H9 (cell line): Measurements from ENCODE around the gene RHOB. TPM values are rescaled to one million over a fixed set of nuclear protein-coding genes. Genes with fewer than 3 reads are reported as not detected.

Source experiments
- DNase-seq: peaks from one replicate; pipeline ENCODE4 v3.0.0-alpha.2; 2017
- H2AFZ ChIP-seq: one replicate; pipeline ENCODE4 v1.6.1; 2013; ENCODE audit warnings: mild to moderate bottlenecking, low read length, control low read depth, moderate library complexity
- H2AK5ac ChIP-seq: 2 replicates; pipeline ENCODE4 v1.6.1; 2013; ENCODE audit warnings: low read length, control low read depth, mixed read lengths; ENCODE audit not compliant: insufficient read length
- H2BK120ac ChIP-seq: one replicate; pipeline ENCODE4 v1.6.1; 2013; ENCODE audit warnings: low read depth, mild to moderate bottlenecking, low read length, control low read depth, inconsistent platforms; ENCODE audit not compliant: poor library complexity, severe bottlenecking
- H2BK12ac ChIP-seq: 2 replicates; pipeline ENCODE4 v1.6.1; 2013; ENCODE audit warnings: low read length, control low read depth, mixed read lengths, low read depth; ENCODE audit not compliant: insufficient read length
- H2BK15ac ChIP-seq: 2 replicates; pipeline ENCODE4 v1.6.1; 2013; ENCODE audit warnings: low read depth, low read length, control low read depth
- H2BK20ac ChIP-seq: one replicate; pipeline ENCODE4 v1.6.1; 2013; ENCODE audit warnings: low read depth, mild to moderate bottlenecking, low read length, control low read depth, inconsistent platforms; ENCODE audit not compliant: poor library complexity, severe bottlenecking
- H2BK5ac ChIP-seq: 2 replicates; pipeline ENCODE4 v1.6.1; 2013; ENCODE audit warnings: low read length, control low read depth, mixed read lengths; ENCODE audit not compliant: insufficient read length
- H3K14ac ChIP-seq: 2 replicates; pipeline ENCODE4 v1.6.1; 2013; ENCODE audit warnings: low read length, control low read depth; ENCODE audit not compliant: insufficient read depth
- H3K18ac ChIP-seq: 2 replicates; pipeline ENCODE4 v1.6.1; 2013; ENCODE audit warnings: low read depth, mild to moderate bottlenecking, mixed read lengths, low read length, control low read depth; ENCODE audit not compliant: insufficient read length
- H3K23ac ChIP-seq: 2 replicates; pipeline ENCODE4 v1.6.1; 2013; ENCODE audit warnings: low read length, control low read depth, mixed read lengths, low read depth; ENCODE audit not compliant: insufficient read length
- H3K23me2 ChIP-seq: 2 replicates; pipeline ENCODE4 v1.6.1; 2013; ENCODE audit warnings: low read depth, mild to moderate bottlenecking, mixed read lengths, low read length, control low read depth; ENCODE audit not compliant: insufficient read length, poor library complexity, severe bottlenecking
- H3K27ac ChIP-seq: 2 replicates; pipeline ENCODE4 v1.5.1; 2013; ENCODE audit warnings: low read length, control low read depth, mixed read lengths, low read depth; ENCODE audit not compliant: insufficient read length
- H3K27me3 ChIP-seq: 2 replicates; pipeline ENCODE4 v1.6.1; 2013; ENCODE audit warnings: low read length, control low read depth, inconsistent platforms; ENCODE audit not compliant: insufficient read depth
- H3K4ac ChIP-seq: 2 replicates; pipeline ENCODE4 v1.6.1; 2013; ENCODE audit warnings: low read depth, mild to moderate bottlenecking, control low read depth, inconsistent platforms, low read length, moderate library complexity
- H3K4me1 ChIP-seq: 2 replicates; pipeline ENCODE4 v1.6.1; 2013; ENCODE audit warnings: low read length, control low read depth, inconsistent platforms; ENCODE audit not compliant: insufficient read depth
- H3K4me2 ChIP-seq: 2 replicates; pipeline ENCODE4 v1.6.1; 2013; ENCODE audit warnings: low read length, control low read depth, mixed read lengths; ENCODE audit not compliant: insufficient read length, insufficient read depth
- H3K56ac ChIP-seq: 2 replicates; pipeline ENCODE4 v1.6.1; 2013; ENCODE audit warnings: low read depth, mild to moderate bottlenecking, mixed read lengths, low read length, control low read depth; ENCODE audit not compliant: insufficient read length
- H3K79me1 ChIP-seq: 2 replicates; pipeline ENCODE4 v1.6.1; 2013; ENCODE audit warnings: low read depth, mild to moderate bottlenecking, moderate library complexity, low read length, control low read depth, inconsistent platforms; ENCODE audit not compliant: insufficient read depth, poor library complexity, severe bottlenecking
- H3K79me2 ChIP-seq: 2 replicates; pipeline ENCODE4 v1.6.1; 2013; ENCODE audit warnings: low read length, control low read depth, inconsistent platforms; ENCODE audit not compliant: insufficient read depth
- H3K9ac ChIP-seq: 2 replicates; pipeline ENCODE4 v1.6.1; 2013; ENCODE audit warnings: low read length, control low read depth, mixed read lengths; ENCODE audit not compliant: insufficient read length; ENCODE audit errors: extremely low read depth
- H3K9me3 ChIP-seq: one replicate; pipeline ENCODE4 v1.6.1; 2013; ENCODE audit warnings: low read depth, low read length, inconsistent platforms; ENCODE audit not compliant: control insufficient read depth
- H3T11ph ChIP-seq: one replicate; pipeline ENCODE4 v1.6.1; 2013; ENCODE audit warnings: mild to moderate bottlenecking, low read length, control low read depth, inconsistent platforms
- H4K20me1 ChIP-seq: one replicate; pipeline ENCODE4 v1.6.1; 2013; ENCODE audit not compliant: control insufficient read depth, insufficient read length, insufficient read depth
- H4K5ac ChIP-seq: 2 replicates; pipeline ENCODE4 v1.6.1; 2013; ENCODE audit warnings: low read depth, mild to moderate bottlenecking, mixed read lengths, low read length, control low read depth; ENCODE audit not compliant: insufficient read length
- H4K8ac ChIP-seq: replicated peaks from 2 replicates; pipeline ENCODE4 v1.6.1; 2013; ENCODE audit warnings: low read length, control low read depth, mixed read lengths, low read depth; ENCODE audit not compliant: insufficient read length
- H4K91ac ChIP-seq: 2 replicates; pipeline ENCODE4 v1.6.1; 2013; ENCODE audit warnings: low read depth, mild to moderate bottlenecking, moderate library complexity, mixed read lengths, low read length, control low read depth; ENCODE audit not compliant: insufficient read length
- H3K27ac Mint-ChIP-seq, 3 experiments: 2 replicates in 2 of 3; 3 replicates in 1 of 3; pipeline ENCODE4 v1.8.0; 2020 to 2021; ENCODE audit warnings: mixed read lengths in 3 of 3, mild to moderate bottlenecking in 1 of 3, moderate library complexity in 1 of 3
- H3K27me3 Mint-ChIP-seq: 2 replicates; pipeline ENCODE4 v1.8.0; 2021; ENCODE audit warnings: low read depth, mild to moderate bottlenecking, moderate library complexity, mixed read lengths
- H3K36me3 Mint-ChIP-seq, 3 experiments: 2 replicates in 2 of 3; 3 replicates in 1 of 3; pipeline ENCODE4 v1.8.0; 2020 to 2021; ENCODE audit warnings: low read depth in 3 of 3, mixed read lengths in 3 of 3; ENCODE audit not compliant: insufficient read depth in 1 of 3
- H3K4me1 Mint-ChIP-seq, 2 experiments: 2 replicates each; pipeline ENCODE4 v1.8.0; 2020; ENCODE audit warnings: mixed read lengths in 2 of 2
- H3K4me3 Mint-ChIP-seq, 2 experiments: 2 replicates in 1 of 2; 3 replicates in 1 of 2; pipeline ENCODE4 v1.8.0; 2020 to 2021; ENCODE audit warnings: mild to moderate bottlenecking in 2 of 2, mixed read lengths in 2 of 2, moderate library complexity in 1 of 2
- H3K9me3 Mint-ChIP-seq, 2 experiments: 2 replicates in 1 of 2; 3 replicates in 1 of 2; pipeline ENCODE4 v1.8.0; 2020; ENCODE audit warnings: mild to moderate bottlenecking in 2 of 2, mixed read lengths in 2 of 2, moderate library complexity in 1 of 2
- WGBS: extraction: QIAGEN DNeasy Blood & Tissue Kit; methylation state at CpG from one replicate; pipeline ENCODE4 v1.1.7; 2013; ENCODE audit warnings: missing lambda C conversion rate, low lambda C conversion rate, mixed read lengths; ENCODE audit not compliant: insufficient read length; ENCODE audit errors: extremely low coverage; 5-methylcytosine and 5-hydroxymethylcytosine counted together
- total RNA-seq: library from RNA; stranded (reverse); gene quantifications from 2 replicates; pipeline ENCODE4 v1.2.1, GENCODE V29; 2021
- TF ChIP-seq, protein P1 (sequence below): fragments of 200-600 bp; sonication (generic); conservative IDR thresholded peaks from 3 replicates; pipeline ENCODE4 v1.8.0; 2021; ENCODE audit warnings: antibody characterized with exemption, mild to moderate bottlenecking

Gene RHOB
- total RNA-seq, 1 experiment from 2014 or later, result 10.3 TPM

DNA sequence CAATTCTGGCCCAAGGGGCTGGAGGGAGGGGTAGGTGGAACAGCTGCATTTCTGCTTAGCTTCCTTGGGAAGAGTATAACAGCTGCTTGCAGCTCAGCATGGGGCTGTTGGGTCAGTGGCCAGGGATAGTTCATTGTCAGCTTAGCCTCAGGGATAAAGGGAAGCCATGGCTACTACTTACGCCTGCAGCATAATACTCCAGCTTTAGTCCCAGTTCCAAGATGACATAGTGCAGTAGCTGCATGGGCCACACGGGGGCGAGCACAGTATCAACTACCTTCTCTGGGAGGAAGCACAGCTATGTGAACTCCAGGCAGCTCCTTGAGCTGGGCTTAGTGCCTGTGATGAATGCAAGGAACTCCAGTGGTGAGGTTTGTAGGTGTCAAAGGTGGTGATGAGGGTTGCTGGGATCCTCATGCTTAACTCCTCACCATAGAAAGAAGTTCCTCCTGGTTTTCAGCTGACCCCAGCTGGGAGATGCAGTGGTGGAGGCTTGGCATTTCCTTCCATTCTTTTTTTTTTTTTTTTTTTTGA is 35.4 kb upstream of the RHOB start:
- peaks cover 0 to 8% of the 10 kb centered on the region in 2 experiments; a peak in 3 of 4 replicates for H3K4me1 Mint-ChIP-seq
- no CpG with 5 or more reads among the region's 3 CpGs for WGBS
- H2BK120ac ChIP-seq, result no peak overlapping the region
- no peak overlapping the region for H3K4me2 ChIP-seq
- H3K79me2 ChIP-seq, result no peaks in the 10 kb centered on the region
- no peak overlapping the region for H2AFZ ChIP-seq
- H4K8ac ChIP-seq, result no peak overlapping the region
- no peak overlapping the region for H2BK20ac ChIP-seq
- H3K18ac ChIP-seq, result no peak overlapping the region
- H4K20me1 ChIP-seq, result no peaks in the 10 kb centered on the region
- H3K27ac ChIP-seq, result no peak overlapping the region
- H3K9ac ChIP-seq, result no peak overlapping the region
- no peaks in the 10 kb centered on the region for H3K4me1 ChIP-seq
- H2BK5ac ChIP-seq, result no peak overlapping the region
- no peak overlapping the region for H2AK5ac ChIP-seq
- H2BK15ac ChIP-seq, result no peak overlapping the region
- H3K56ac ChIP-seq, result no peak overlapping the region
- DNase-seq, result peak; percentile 91
- H3K23ac ChIP-seq, result no peak overlapping the region
- peaks cover 5% of the 10 kb centered on the region; the same call in 1 of the 2 replicates for H3K27me3 Mint-ChIP-seq
- H3T11ph ChIP-seq, result no peak overlapping the region
- no peaks in the 10 kb centered on the region for H3K9me3 ChIP-seq
- no peaks in the 10 kb centered on the region for H3K27me3 ChIP-seq
- no peaks in the 10 kb centered on the region for H3K79me1 ChIP-seq
- H4K91ac ChIP-seq, result no peak overlapping the region
- H3K27ac Mint-ChIP-seq, result no peak overlapping the region
- no peak overlapping the region for H3K14ac ChIP-seq
- H3K36me3 Mint-ChIP-seq, result peaks cover 2 to 16% (median 10%) of the 10 kb centered on the region in 3 experiments; a peak in 5 of 7 replicates
- no peak overlapping the region for H2BK12ac ChIP-seq
- H4K5ac ChIP-seq, result no peak overlapping the region
- H3K23me2 ChIP-seq, result no peaks in the 10 kb centered on the region
- H3K9me3 Mint-ChIP-seq, result peaks cover 16% of the 10 kb centered on the region in 2 experiments
- TF ChIP-seq, protein P1, sequence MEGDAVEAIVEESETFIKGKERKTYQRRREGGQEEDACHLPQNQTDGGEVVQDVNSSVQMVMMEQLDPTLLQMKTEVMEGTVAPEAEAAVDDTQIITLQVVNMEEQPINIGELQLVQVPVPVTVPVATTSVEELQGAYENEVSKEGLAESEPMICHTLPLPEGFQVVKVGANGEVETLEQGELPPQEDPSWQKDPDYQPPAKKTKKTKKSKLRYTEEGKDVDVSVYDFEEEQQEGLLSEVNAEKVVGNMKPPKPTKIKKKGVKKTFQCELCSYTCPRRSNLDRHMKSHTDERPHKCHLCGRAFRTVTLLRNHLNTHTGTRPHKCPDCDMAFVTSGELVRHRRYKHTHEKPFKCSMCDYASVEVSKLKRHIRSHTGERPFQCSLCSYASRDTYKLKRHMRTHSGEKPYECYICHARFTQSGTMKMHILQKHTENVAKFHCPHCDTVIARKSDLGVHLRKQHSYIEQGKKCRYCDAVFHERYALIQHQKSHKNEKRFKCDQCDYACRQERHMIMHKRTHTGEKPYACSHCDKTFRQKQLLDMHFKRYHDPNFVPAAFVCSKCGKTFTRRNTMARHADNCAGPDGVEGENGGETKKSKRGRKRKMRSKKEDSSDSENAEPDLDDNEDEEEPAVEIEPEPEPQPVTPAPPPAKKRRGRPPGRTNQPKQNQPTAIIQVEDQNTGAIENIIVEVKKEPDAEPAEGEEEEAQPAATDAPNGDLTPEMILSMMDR, result peak; percentile 84
- no peak overlapping the region for H3K4me3 Mint-ChIP-seq
- H3K4ac ChIP-seq, result no peak overlapping the region
